ENCODE results near the gene BICC1.

BICC1 gene

DNA sequence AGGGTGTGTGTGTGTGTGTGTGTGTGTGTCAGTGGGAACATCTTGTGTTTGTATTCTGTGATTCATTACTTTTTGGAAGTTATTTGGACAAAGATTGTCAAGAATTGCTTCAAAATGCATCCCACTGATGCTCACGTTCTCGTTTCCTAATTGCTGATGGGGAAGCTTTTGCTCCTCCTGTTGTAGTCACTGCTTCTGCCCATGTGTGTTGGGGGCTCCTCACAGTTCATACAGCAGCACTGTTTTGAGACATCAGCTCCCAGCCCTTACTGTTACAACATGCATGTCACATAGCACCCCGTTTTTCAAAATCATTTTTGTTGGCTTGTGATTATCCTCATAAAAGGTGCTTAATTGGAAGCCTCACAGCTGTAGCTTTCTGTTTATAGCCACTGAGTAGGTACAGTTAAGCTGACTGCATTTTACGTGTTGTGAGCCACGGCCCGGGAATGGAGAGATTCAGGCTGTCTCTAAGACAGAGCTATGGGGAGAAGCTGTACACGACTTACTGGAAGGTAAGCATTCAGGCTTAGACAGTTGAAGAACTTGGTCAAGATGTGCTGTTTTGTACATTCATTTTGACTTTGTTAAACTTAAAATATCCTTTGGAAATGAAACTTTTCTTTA lies 87.4 kb downstream of the BICC1 start:
- Histone ChIP-seq H3K4me3 (ENCODE audit: low read length) (no peak overlapping the region), H4K5ac (ENCODE audit: low read length) (no peak overlapping the region), H2BK15ac (replicated peaks; ENCODE audit: low read depth) (no peak overlapping the region), H3K18ac (ENCODE audit: low read length) (no peak overlapping the region), H4K8ac (ENCODE audit: low read depth, low read length) (no peak overlapping the region), H2BK120ac (ENCODE audit: low read depth, low read length) (no peak overlapping the region), H3K27ac (ENCODE audit: low read depth, low read length) (no peak overlapping the region), H2BK5ac (ENCODE audit: low read length) (no peak overlapping the region), H3K56ac (ENCODE audit: low read length) (no peak overlapping the region), H3K23ac (ENCODE audit: low read length) (no peak overlapping the region), H3K9ac (ENCODE audit: low read length) (no peak overlapping the region), H3K79me2 (ENCODE audit: control insufficient read depth, insufficient read depth, low read length) (no peaks in the 10 kb centered on the region), H3K27me3 (ENCODE audit: insufficient read depth, low read length, poor library complexity) (no peaks in the 10 kb centered on the region), H3K36me3 (ENCODE audit: control insufficient read depth, insufficient read depth, low read length) (no peaks in the 10 kb centered on the region), H3K4me1 (ENCODE audit: control insufficient read depth, low read depth, low read length) (no peaks in the 10 kb centered on the region), H2AK5ac (ENCODE audit: low read length) (no peak overlapping the region), H3K4me2 (ENCODE audit: low read length) (no peak overlapping the region), H3K79me1 (ENCODE audit: low read length) (no peaks in the 10 kb centered on the region), H3K4ac (ENCODE audit: low read depth, low read length) (no peak overlapping the region)
- DNase-seq = no peak
- no CpG with 5 or more reads among the region's 7 CpGs for WGBS (ENCODE audit: extremely low coverage, insufficient coverage, low lambda C conversion rate)

DNA sequence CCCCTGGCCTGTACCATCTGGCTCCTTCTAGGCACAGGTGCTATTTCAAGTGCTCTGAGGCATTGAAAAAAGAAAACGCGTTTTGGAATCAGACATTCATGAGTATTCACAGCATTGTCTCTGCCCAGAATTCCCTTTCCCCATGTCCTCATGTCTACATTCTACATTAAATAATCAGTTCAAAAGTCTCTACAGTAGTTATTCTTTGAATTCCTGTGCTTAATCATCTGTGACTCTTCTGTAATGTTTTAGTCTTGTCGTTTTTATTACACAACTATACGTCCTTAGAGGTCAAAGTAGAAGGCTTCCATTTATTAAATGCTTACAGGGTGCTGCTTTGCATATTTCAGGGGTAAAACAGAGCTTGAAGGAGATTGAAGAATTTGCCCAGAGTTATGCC lies 95.7 kb downstream of the BICC1 start:
- Histone ChIP-seq H3K36me3 (ENCODE audit: control insufficient read depth, insufficient read depth, low read length) (no peaks in the 10 kb centered on the region), H4K5ac (ENCODE audit: low read length) (no peak overlapping the region), H3K4me1 (ENCODE audit: control insufficient read depth, low read depth, low read length) (no peaks in the 10 kb centered on the region), H3K4me2 (ENCODE audit: low read length) (no peak overlapping the region), H3K4me3 (ENCODE audit: low read length) (no peak overlapping the region), H3K4ac (ENCODE audit: low read depth, low read length) (no peak overlapping the region), H3K23ac (ENCODE audit: low read length) (no peak overlapping the region), H3K9ac (ENCODE audit: low read length) (no peak overlapping the region), H3K79me1 (ENCODE audit: low read length) (no peaks in the 10 kb centered on the region), H3K27me3 (ENCODE audit: insufficient read depth, low read length, poor library complexity) (no peaks in the 10 kb centered on the region), H3K27ac (ENCODE audit: low read depth, low read length) (no peak overlapping the region), H3K18ac (ENCODE audit: low read length) (no peak overlapping the region), H2BK15ac (replicated peaks; ENCODE audit: low read depth) (no peak overlapping the region), H2BK120ac (ENCODE audit: low read depth, low read length) (no peak overlapping the region), H3K56ac (ENCODE audit: low read length) (no peak overlapping the region), H2AK5ac (ENCODE audit: low read length) (no peak overlapping the region), H3K79me2 (ENCODE audit: control insufficient read depth, insufficient read depth, low read length) (no peaks in the 10 kb centered on the region), H2BK5ac (ENCODE audit: low read length) (no peak overlapping the region), H4K8ac (ENCODE audit: low read depth, low read length) (no peak overlapping the region)
- no peak for DNase-seq
- WGBS (ENCODE audit: extremely low coverage, insufficient coverage, low lambda C conversion rate) = no CpG with 5 or more reads among the region's 4 CpGs

DNA sequence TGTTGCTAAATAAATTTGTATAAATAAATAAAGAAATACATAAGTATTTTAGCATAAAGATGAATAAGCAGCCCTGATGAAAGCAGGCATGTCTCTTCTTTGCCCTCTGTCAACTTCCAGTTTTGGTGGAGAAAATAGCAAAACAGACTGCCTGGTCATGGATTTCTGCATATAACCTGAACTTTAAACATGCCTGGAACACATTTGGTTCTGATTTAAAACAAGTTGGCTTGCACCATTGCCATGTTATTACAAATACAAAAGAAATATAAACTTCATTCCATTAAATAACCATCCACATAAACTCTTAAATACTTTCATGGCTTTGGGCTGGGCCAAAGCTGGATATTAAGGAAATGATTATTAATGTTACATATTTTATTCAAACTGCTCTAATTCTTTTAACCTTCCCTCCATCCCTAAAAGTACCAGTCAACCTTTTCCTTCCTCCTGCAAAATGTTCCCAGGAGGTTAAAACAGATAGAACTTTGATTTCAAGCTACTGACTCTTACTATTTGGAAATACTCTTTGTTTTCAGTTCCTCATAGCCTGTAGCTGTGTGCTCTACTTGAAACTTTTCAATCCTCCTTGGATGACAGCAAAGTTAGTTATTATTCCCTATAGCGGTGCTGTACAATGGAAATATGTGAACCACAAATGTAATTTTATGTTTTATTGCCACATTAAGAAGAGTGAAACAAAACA lies 96.3 kb downstream of the BICC1 start:
- Histone ChIP-seq H4K8ac (ENCODE audit: low read depth, low read length) (no peak overlapping the region), H3K23ac (ENCODE audit: low read length) (no peak overlapping the region), H3K79me2 (ENCODE audit: control insufficient read depth, insufficient read depth, low read length) (no peaks in the 10 kb centered on the region), H3K4me1 (ENCODE audit: control insufficient read depth, low read depth, low read length) (no peaks in the 10 kb centered on the region), H3K27ac (ENCODE audit: low read depth, low read length) (no peak overlapping the region), H3K27me3 (ENCODE audit: insufficient read depth, low read length, poor library complexity) (no peaks in the 10 kb centered on the region), H2BK15ac (replicated peaks; ENCODE audit: low read depth) (no peak overlapping the region), H3K56ac (ENCODE audit: low read length) (no peak overlapping the region), H3K4ac (ENCODE audit: low read depth, low read length) (no peak overlapping the region), H3K18ac (ENCODE audit: low read length) (no peak overlapping the region), H3K79me1 (ENCODE audit: low read length) (no peaks in the 10 kb centered on the region), H4K5ac (ENCODE audit: low read length) (no peak overlapping the region), H2AK5ac (ENCODE audit: low read length) (no peak overlapping the region), H3K9ac (ENCODE audit: low read length) (no peak overlapping the region), H3K4me3 (ENCODE audit: low read length) (no peak overlapping the region), H2BK120ac (ENCODE audit: low read depth, low read length) (no peak overlapping the region), H2BK5ac (ENCODE audit: low read length) (no peak overlapping the region), H3K4me2 (ENCODE audit: low read length) (no peak overlapping the region), H3K36me3 (ENCODE audit: control insufficient read depth, insufficient read depth, low read length) (no peaks in the 10 kb centered on the region)
- no CpG with 5 or more reads among the region's 1 CpG for WGBS (ENCODE audit: extremely low coverage, insufficient coverage, low lambda C conversion rate)
- no peak for DNase-seq

DNA sequence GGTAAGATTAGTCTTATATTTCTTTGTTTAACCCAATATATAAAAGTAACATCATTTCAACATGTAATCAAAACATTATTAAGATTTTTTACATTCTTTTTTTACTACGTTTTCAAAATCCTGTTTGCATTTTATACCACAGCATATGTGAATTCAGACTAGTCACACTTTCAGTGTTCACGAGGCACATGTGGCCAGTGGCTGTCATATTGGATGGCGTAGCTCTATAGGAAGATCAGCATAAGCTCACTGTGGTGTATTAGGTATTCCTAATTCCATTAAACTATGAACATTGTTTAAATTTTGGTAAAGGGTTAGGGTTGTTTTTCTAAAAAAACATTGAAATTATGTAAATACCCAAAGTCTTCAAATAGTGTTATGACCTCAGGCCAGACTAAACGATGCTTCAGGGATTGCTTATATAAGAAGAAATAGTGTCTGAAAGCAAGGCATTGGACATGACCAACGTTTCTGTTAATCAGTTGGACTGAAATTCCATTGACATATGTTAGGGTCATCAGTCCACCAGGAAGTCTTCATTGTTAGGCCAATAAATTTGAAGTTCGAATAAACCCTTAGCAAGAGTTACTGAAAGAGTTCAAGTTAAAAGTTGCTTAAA lies 97.0 kb downstream of the BICC1 start:
- Histone ChIP-seq H2AK5ac (ENCODE audit: low read length) (no peak overlapping the region), H3K18ac (ENCODE audit: low read length) (no peak overlapping the region), H4K5ac (ENCODE audit: low read length) (no peak overlapping the region), H3K79me1 (ENCODE audit: low read length) (no peaks in the 10 kb centered on the region), H3K36me3 (ENCODE audit: control insufficient read depth, insufficient read depth, low read length) (no peaks in the 10 kb centered on the region), H2BK15ac (replicated peaks; ENCODE audit: low read depth) (no peak overlapping the region), H2BK5ac (ENCODE audit: low read length) (no peak overlapping the region), H3K56ac (ENCODE audit: low read length) (no peak overlapping the region), H3K4me3 (ENCODE audit: low read length) (no peak overlapping the region), H4K8ac (ENCODE audit: low read depth, low read length) (no peak overlapping the region), H3K9ac (ENCODE audit: low read length) (no peak overlapping the region), H3K4ac (ENCODE audit: low read depth, low read length) (no peak overlapping the region), H3K4me2 (ENCODE audit: low read length) (no peak overlapping the region), H3K79me2 (ENCODE audit: control insufficient read depth, insufficient read depth, low read length) (no peaks in the 10 kb centered on the region), H3K23ac (ENCODE audit: low read length) (no peak overlapping the region), H3K27ac (ENCODE audit: low read depth, low read length) (no peak overlapping the region), H3K27me3 (ENCODE audit: insufficient read depth, low read length, poor library complexity) (no peaks in the 10 kb centered on the region), H2BK120ac (ENCODE audit: low read depth, low read length) (no peak overlapping the region), H3K4me1 (ENCODE audit: control insufficient read depth, low read depth, low read length) (no peaks in the 10 kb centered on the region)
- no peak for DNase-seq
- no CpG with 5 or more reads among the region's 6 CpGs for WGBS (ENCODE audit: extremely low coverage, insufficient coverage, low lambda C conversion rate)

DNA sequence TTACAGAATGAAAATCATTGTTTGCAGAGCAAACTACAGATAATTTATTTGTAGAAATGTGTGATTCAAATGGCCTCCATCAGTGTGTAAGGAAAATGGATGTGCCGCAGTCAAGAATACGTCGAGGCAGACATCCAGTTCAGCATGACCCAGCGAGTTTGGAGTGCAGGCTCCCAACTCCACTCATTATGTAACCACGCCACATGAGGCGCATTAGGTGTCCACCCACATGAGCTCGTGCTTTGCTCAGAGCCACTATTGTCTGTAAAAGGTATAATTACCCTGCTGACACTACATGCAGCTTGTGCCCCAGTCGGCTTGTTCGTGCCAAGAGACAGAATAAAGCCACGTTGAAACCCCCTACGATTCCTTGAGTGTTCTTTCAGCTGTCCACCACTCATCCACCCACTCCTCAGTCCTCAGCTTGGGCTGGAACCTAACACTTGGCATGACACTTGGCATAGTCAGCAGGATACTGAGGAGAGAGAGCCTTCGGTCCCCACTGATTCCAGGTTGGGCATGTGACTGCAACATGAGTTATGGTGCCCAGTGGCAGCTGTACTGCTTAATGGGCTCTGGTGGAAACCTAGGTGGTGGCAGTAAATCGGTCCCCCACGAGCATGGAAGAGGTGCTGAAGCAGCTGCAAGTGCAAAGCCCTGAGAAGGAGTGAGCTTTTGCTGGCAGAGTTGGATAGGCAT lies 102.7 kb downstream of the BICC1 start:
- Histone ChIP-seq H4K5ac (ENCODE audit: low read length) (no peak overlapping the region), H3K9ac (ENCODE audit: low read length) (no peak overlapping the region), H2BK15ac (replicated peaks; ENCODE audit: low read depth) (no peak overlapping the region), H2BK5ac (ENCODE audit: low read length) (no peak overlapping the region), H3K27ac (ENCODE audit: low read depth, low read length) (no peak overlapping the region), H3K23ac (ENCODE audit: low read length) (no peak overlapping the region), H3K18ac (ENCODE audit: low read length) (no peak overlapping the region), H3K56ac (ENCODE audit: low read length) (no peak overlapping the region), H4K8ac (ENCODE audit: low read depth, low read length) (no peak overlapping the region), H2AK5ac (ENCODE audit: low read length) (no peak overlapping the region), H3K79me2 (ENCODE audit: control insufficient read depth, insufficient read depth, low read length) (no peaks in the 10 kb centered on the region), H3K36me3 (ENCODE audit: control insufficient read depth, insufficient read depth, low read length) (no peaks in the 10 kb centered on the region), H3K4me2 (ENCODE audit: low read length) (no peak overlapping the region), H3K79me1 (ENCODE audit: low read length) (no peaks in the 10 kb centered on the region), H3K4me1 (ENCODE audit: control insufficient read depth, low read depth, low read length) (no peaks in the 10 kb centered on the region), H3K27me3 (ENCODE audit: insufficient read depth, low read length, poor library complexity) (no peaks in the 10 kb centered on the region), H3K4ac (ENCODE audit: low read depth, low read length) (no peak overlapping the region), H2BK120ac (ENCODE audit: low read depth, low read length) (no peak overlapping the region), H3K4me3 (ENCODE audit: low read length) (no peak overlapping the region)
- no peak for DNase-seq
- WGBS (ENCODE audit: extremely low coverage, insufficient coverage, low lambda C conversion rate) = no CpG with 5 or more reads among the region's 14 CpGs

Data from mesendoderm (in vitro differentiated cells).